ENCODE measurements around the gene KAZN. TPM values are rescaled to one million over a fixed set of nuclear protein-coding genes. Genes with fewer than 3 reads are reported as not detected.

KAZN gene
- total RNA-seq, 1 experiment from 2014 or later: 15.6 TPM

GRCh38 chr1:15122331-15122730 is 523.8 kb downstream of the KAZN start:
- DNase-seq: no peak
- POLR2A ChIA-PET (ENCODE audit: unreplicated experiment): no interaction called here
- no TSS peak for BruUV-seq (replicated peaks)
- H3K27ac ChIP-seq: no peak overlapping the region
- no peaks in the 10 kb centered on the region for H3K27me3 ChIP-seq (ENCODE audit: insufficient read depth, low read depth)
- H3K4me3 ChIP-seq: no peak overlapping the region
- no peak overlapping the region for H2AFZ ChIP-seq
- CTCF ChIA-PET: no interaction called here
- H3K36me3 ChIP-seq (ENCODE audit: low read depth): no peaks in the 10 kb centered on the region
- H3K9me3 ChIP-seq (ENCODE audit: insufficient read depth, low read depth): no peaks in the 10 kb centered on the region
- no peaks in the 10 kb centered on the region for H4K20me1 ChIP-seq (ENCODE audit: insufficient read depth)
- H3F3A ChIP-seq (ENCODE audit: insufficient read depth, low read depth): no peaks in the 10 kb centered on the region
- H3K4me1 ChIP-seq (replicated peaks; ENCODE audit: insufficient read depth): no peaks in the 10 kb centered on the region
- H3K9me2 ChIP-seq (ENCODE audit: insufficient read depth): no peaks in the 10 kb centered on the region
- TF ChIP-seq CTCF (conservative IDR thresholded peaks at IDR 0.05) (no peak), EZH2 (IDR thresholded peaks at IDR 0.05; ENCODE audit: low read depth) (no peak)
- H3K79me2 ChIP-seq (ENCODE audit: low read depth): no peaks in the 10 kb centered on the region
- intact Hi-C loops (cut with micrococcal nuclease; ENCODE audit: unreplicated experiment): no loop called here
- no peak overlapping the region for H3K4me2 ChIP-seq

GRCh38 chr1:15123270-15123669 is 524.8 kb downstream of the KAZN start:
- intact Hi-C loops (cut with micrococcal nuclease; ENCODE audit: unreplicated experiment): no loop called here
- POLR2A ChIA-PET (ENCODE audit: unreplicated experiment): no interaction called here

GRCh38 chr1:15123925-15124324 is 525.4 kb downstream of the KAZN start:
- no peak for DNase-seq
- Histone ChIP-seq H3F3A (ENCODE audit: insufficient read depth, low read depth) (no peaks in the 10 kb centered on the region), H4K20me1 (ENCODE audit: insufficient read depth) (no peaks in the 10 kb centered on the region), H3K27ac (no peak overlapping the region), H3K9me2 (ENCODE audit: insufficient read depth) (no peaks in the 10 kb centered on the region), H3K4me1 (replicated peaks; ENCODE audit: insufficient read depth) (no peaks in the 10 kb centered on the region), H2AFZ (no peak overlapping the region), H3K4me3 (no peak overlapping the region), H3K27me3 (ENCODE audit: insufficient read depth, low read depth) (no peaks in the 10 kb centered on the region), H3K79me2 (ENCODE audit: low read depth) (no peaks in the 10 kb centered on the region), H3K4me2 (no peak overlapping the region), H3K9me3 (ENCODE audit: insufficient read depth, low read depth) (no peaks in the 10 kb centered on the region), H3K36me3 (ENCODE audit: low read depth) (no peaks in the 10 kb centered on the region)
- no TSS peak for BruUV-seq (replicated peaks)
- TF ChIP-seq EZH2 (IDR thresholded peaks at IDR 0.05; ENCODE audit: low read depth): no peak
- TF ChIP-seq CTCF (conservative IDR thresholded peaks at IDR 0.05): no peak
- intact Hi-C loops (cut with micrococcal nuclease; ENCODE audit: unreplicated experiment): no loop called here
- POLR2A ChIA-PET (ENCODE audit: unreplicated experiment): no interaction called here
- CTCF ChIA-PET: no interaction called here

More at GRCh38 chr1:15123270-15123669, 524.8 kb downstream of the KAZN start:
- Histone ChIP-seq H3K36me3 (ENCODE audit: low read depth) (no peaks in the 10 kb centered on the region), H3K27ac (no peak overlapping the region), H3K9me3 (ENCODE audit: insufficient read depth, low read depth) (no peaks in the 10 kb centered on the region), H3K9me2 (ENCODE audit: insufficient read depth) (no peaks in the 10 kb centered on the region), H3K79me2 (ENCODE audit: low read depth) (no peaks in the 10 kb centered on the region), H4K20me1 (ENCODE audit: insufficient read depth) (no peaks in the 10 kb centered on the region), H2AFZ (no peak overlapping the region), H3K4me2 (no peak overlapping the region), H3K27me3 (ENCODE audit: insufficient read depth, low read depth) (no peaks in the 10 kb centered on the region), H3K4me1 (replicated peaks; ENCODE audit: insufficient read depth) (no peaks in the 10 kb centered on the region), H3F3A (ENCODE audit: insufficient read depth, low read depth) (no peaks in the 10 kb centered on the region), H3K4me3 (no peak overlapping the region)
- no peak for TF ChIP-seq EZH2 (IDR thresholded peaks at IDR 0.05; ENCODE audit: low read depth)
- no peak for TF ChIP-seq CTCF (conservative IDR thresholded peaks at IDR 0.05)
- DNase-seq: no peak
- no TSS peak for BruUV-seq (replicated peaks)
- CTCF ChIA-PET: no interaction called here
